Loucy (cell line): Measurements from ENCODE around the gene SMARCD3.

Source experiments
- H2AFZ ChIP-seq: fragments of 200-600 bp; sonication (generic); 2 replicates; pipeline ENCODE4 v1.6.0; 2016; ENCODE audit warnings: antibody characterized with exemption, mild to moderate bottlenecking, low read length, moderate library complexity
- H3F3A ChIP-seq: fragments of 200-600 bp; 2 replicates; pipeline ENCODE4 v1.6.0; 2016; ENCODE audit warnings: antibody characterized with exemption, low read depth, mild to moderate bottlenecking
- H3K27me3 ChIP-seq: fragments of 200-600 bp; sonication (generic); 2 replicates; pipeline ENCODE4 v1.6.1; 2014; ENCODE audit warnings: low read length, mild to moderate bottlenecking; ENCODE audit not compliant: insufficient read depth, poor library complexity, severe bottlenecking
- H3K36me3 ChIP-seq: fragments of 200-600 bp; sonication (generic); 2 replicates; pipeline ENCODE4 v1.6.1; 2016; ENCODE audit warnings: low read length; ENCODE audit not compliant: insufficient read depth
- H3K4me1 ChIP-seq: fragments of 200-600 bp; sonication (generic); 2 replicates; pipeline ENCODE4 v1.5.1; 2014; ENCODE audit warnings: low read length, mild to moderate bottlenecking; ENCODE audit not compliant: insufficient read depth, poor library complexity, severe bottlenecking
- H3K4me2 ChIP-seq: fragments of 200-600 bp; sonication (generic); 2 replicates; pipeline ENCODE4 v1.6.0; 2014; ENCODE audit warnings: antibody characterized with exemption, low read length, low read depth, mild to moderate bottlenecking; ENCODE audit not compliant: poor library complexity, severe bottlenecking
- H3K4me3 ChIP-seq: fragments of 200-600 bp; sonication (generic); 2 replicates; pipeline ENCODE4 v1.5.1; 2014; ENCODE audit warnings: low read length, mild to moderate bottlenecking, mixed read lengths; ENCODE audit not compliant: poor library complexity, severe bottlenecking
- H3K79me2 ChIP-seq: fragments of 200-600 bp; sonication (generic); 2 replicates; pipeline ENCODE4 v1.6.1; 2014; ENCODE audit warnings: low read length; ENCODE audit not compliant: insufficient read depth
- H3K9ac ChIP-seq: fragments of 200-600 bp; sonication (generic); 2 replicates; pipeline ENCODE4 v1.6.0; 2014; ENCODE audit warnings: mild to moderate bottlenecking, low read depth, low read length, moderate library complexity; ENCODE audit not compliant: poor library complexity, severe bottlenecking
- H3K9me2 ChIP-seq: fragments of 200-600 bp; sonication (generic); replicated peaks from 2 replicates; pipeline ENCODE4 v1.6.1; 2016; ENCODE audit warnings: low read depth, low read length, mixed read lengths
- H3K9me3 ChIP-seq: fragments of 200-600 bp; sonication (generic); 2 replicates; pipeline ENCODE4 v1.6.1; 2014; ENCODE audit warnings: mild to moderate bottlenecking, antibody characterized with exemption, low read length, low read depth; ENCODE audit not compliant: insufficient read depth
- H4K20me1 ChIP-seq: fragments of 200-600 bp; sonication (generic); 2 replicates; pipeline ENCODE4 v1.6.0; 2014; ENCODE audit warnings: antibody characterized with exemption, low read length, mild to moderate bottlenecking; ENCODE audit not compliant: insufficient read depth, poor library complexity, severe bottlenecking
- EZH2phosphoT487 ChIP-seq: fragments of 200-600 bp; IDR thresholded peaks from 2 replicates; pipeline ENCODE4 v1.6.1; 2018; ENCODE audit warnings: antibody characterized with exemption, mild to moderate bottlenecking, moderate library complexity, borderline replicate concordance
- TF ChIP-seq, protein P1 (sequence below): fragments of 200-600 bp; sonication (generic); conservative IDR thresholded peaks from 2 replicates; pipeline ENCODE4 v1.5.1; 2014; ENCODE audit warnings: mild to moderate bottlenecking, antibody characterized with exemption, low read length

Gene SMARCD3

DNA sequence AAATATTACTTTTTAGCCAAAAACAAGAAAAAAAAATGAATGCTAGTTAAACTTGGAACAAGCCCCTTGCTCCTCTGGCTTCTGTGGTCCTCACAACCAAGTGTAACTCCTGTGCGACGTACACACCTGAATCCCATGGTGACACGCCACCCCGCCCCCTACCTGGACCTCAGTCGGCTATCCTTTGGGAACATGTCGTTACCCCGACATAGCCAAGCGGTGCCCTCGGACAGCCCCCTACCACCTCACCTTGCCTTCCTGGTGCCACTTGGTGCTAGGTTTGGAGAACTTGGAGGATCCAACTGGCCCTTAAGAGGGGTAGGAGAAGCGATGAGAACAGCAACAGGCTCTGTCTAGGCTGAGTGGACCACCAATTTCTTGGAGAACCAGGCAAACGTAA is 12.0 kb upstream of the SMARCD3 start:
- Histone ChIP-seq H3K4me1 (no peaks in the 10 kb centered on the region), H2AFZ (no peak overlapping the region), H3K4me3 (no peak overlapping the region), H3K9me2 (no peaks in the 10 kb centered on the region), H4K20me1 (no peaks in the 10 kb centered on the region), H3K27me3 (no peaks in the 10 kb centered on the region), H3K9me3 (no peaks in the 10 kb centered on the region), H3K9ac (no peak overlapping the region), H3K79me2 (no peaks in the 10 kb centered on the region), H3K36me3 (no peaks in the 10 kb centered on the region), H3F3A (no peaks in the 10 kb centered on the region), H3K4me2 (no peak overlapping the region)
- TF ChIP-seq EZH2phosphoT487, result no peak
- TF ChIP-seq, protein P1, sequence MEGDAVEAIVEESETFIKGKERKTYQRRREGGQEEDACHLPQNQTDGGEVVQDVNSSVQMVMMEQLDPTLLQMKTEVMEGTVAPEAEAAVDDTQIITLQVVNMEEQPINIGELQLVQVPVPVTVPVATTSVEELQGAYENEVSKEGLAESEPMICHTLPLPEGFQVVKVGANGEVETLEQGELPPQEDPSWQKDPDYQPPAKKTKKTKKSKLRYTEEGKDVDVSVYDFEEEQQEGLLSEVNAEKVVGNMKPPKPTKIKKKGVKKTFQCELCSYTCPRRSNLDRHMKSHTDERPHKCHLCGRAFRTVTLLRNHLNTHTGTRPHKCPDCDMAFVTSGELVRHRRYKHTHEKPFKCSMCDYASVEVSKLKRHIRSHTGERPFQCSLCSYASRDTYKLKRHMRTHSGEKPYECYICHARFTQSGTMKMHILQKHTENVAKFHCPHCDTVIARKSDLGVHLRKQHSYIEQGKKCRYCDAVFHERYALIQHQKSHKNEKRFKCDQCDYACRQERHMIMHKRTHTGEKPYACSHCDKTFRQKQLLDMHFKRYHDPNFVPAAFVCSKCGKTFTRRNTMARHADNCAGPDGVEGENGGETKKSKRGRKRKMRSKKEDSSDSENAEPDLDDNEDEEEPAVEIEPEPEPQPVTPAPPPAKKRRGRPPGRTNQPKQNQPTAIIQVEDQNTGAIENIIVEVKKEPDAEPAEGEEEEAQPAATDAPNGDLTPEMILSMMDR, result no peak

DNA sequence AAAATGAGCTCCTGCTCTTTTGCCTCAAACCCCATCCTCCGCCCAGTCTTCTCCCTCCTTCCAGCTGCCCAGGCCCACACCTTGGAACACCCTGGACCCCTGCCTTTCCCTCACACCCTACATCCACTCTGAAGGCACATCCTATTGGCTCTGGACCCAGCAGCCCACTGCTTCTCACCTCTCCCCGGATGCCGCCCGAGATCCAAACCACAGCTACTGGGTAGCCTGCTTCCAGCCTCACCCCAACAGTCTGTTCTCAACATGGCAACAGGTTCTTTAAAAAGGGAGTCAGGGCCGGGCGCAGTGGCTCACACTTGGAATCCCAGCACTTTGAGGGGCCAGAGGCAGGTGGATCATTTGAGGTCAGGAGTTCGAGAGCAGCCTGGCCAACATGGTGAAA is 9.5 kb upstream of the SMARCD3 start:
- Histone ChIP-seq H4K20me1 (no peaks in the 10 kb centered on the region), H3K27me3 (no peaks in the 10 kb centered on the region), H3K9me2 (no peaks in the 10 kb centered on the region), H2AFZ (no peak overlapping the region), H3K36me3 (no peaks in the 10 kb centered on the region), H3K4me3 (no peak overlapping the region), H3K4me1 (no peaks in the 10 kb centered on the region), H3K9me3 (no peaks in the 10 kb centered on the region), H3K4me2 (no peak overlapping the region), H3K79me2 (no peaks in the 10 kb centered on the region), H3F3A (no peaks in the 10 kb centered on the region), H3K9ac (no peak overlapping the region)
- no peak for TF ChIP-seq EZH2phosphoT487
- TF ChIP-seq, protein P1, result no peak

DNA sequence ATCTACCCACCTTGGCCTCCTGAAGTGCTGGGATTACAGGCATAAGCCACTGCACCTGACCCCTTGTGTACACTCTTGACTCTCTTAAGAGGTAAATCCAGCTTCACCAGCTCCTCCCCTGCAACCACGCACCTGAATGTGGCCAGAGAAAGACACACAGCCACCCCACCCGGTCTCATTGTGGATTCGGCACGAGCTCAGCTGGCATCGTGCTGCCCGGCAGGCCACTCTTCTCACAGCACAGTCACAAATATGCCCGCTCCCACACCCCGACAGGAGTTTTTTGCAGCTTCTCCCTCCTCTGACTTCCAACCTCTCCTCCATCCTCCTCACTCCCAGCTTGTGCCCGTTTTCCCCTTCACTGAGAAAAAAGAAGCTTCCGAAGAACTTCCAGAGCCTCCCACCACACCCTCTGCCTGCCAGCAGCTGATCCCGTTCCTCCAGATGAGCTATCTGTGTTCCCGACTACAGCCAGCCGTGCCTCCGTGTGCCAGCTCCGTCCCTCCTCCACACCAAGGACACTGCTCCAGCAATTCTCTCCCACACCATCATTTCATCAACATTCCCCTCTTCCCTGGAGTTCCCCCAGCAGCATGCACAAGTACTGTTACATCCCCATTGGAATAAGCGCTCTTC is 8.0 kb upstream of the SMARCD3 start:
- H3K4me3 ChIP-seq, result no peak overlapping the region
- H3K4me1 ChIP-seq, result peaks cover 5% of the 10 kb centered on the region
- H3K4me2 ChIP-seq, result no peak overlapping the region
- no peak overlapping the region for H3K9ac ChIP-seq
- H3K27me3 ChIP-seq, result no peaks in the 10 kb centered on the region
- no peaks in the 10 kb centered on the region for H3K79me2 ChIP-seq
- no peaks in the 10 kb centered on the region for H3K9me2 ChIP-seq
- H2AFZ ChIP-seq, result no peak overlapping the region
- H4K20me1 ChIP-seq, result no peaks in the 10 kb centered on the region
- H3K9me3 ChIP-seq, result no peaks in the 10 kb centered on the region
- no peak for TF ChIP-seq EZH2phosphoT487
- TF ChIP-seq, protein P1, result no peak
- H3F3A ChIP-seq, result no peaks in the 10 kb centered on the region
- H3K36me3 ChIP-seq, result no peaks in the 10 kb centered on the region
